ENCODE measurements around the gene DYNLT4.
"Not testable (repeated sequence)": the region's sequence is repeated elsewhere in the genome, so short reads cannot be mapped to it uniquely, and the experiment has no call there.

Gene DYNLT4

GRCh38 chr1:44848456-44849181, 41.5 kb upstream of the DYNLT4 start:
- H3K4me3 ChIP-seq (replicated peaks; ENCODE audit: low read depth, low read length): no peak overlapping the region
- DNase-seq (ENCODE audit: low read depth): peak; percentile 36
- TF ChIP-seq CTCF (IDR thresholded peaks at IDR 0.05; ENCODE audit: low read length, missing control alignments): no peak

- no peak for TF ChIP-seq CTCF (IDR thresholded peaks at IDR 0.05; ENCODE audit: low read length, missing control alignments)
- no peak for DNase-seq (ENCODE audit: low read depth)
These were observed 40.7 kb upstream of the DYNLT4 start for GRCh38 chr1:44847845-44848244.

GRCh38 chr1:44846985-44847384, 39.8 kb upstream of the DYNLT4 start:
- no peak for TF ChIP-seq CTCF (IDR thresholded peaks at IDR 0.05; ENCODE audit: low read length, missing control alignments)
- H3K4me3 ChIP-seq (replicated peaks; ENCODE audit: low read depth, low read length): no peak overlapping the region
- no peak for DNase-seq (ENCODE audit: low read depth)

More at GRCh38 chr1:44847845-44848244, 40.7 kb upstream of the DYNLT4 start:
- no peak overlapping the region for H3K4me3 ChIP-seq (replicated peaks; ENCODE audit: low read depth, low read length)

- peak within 1 kb of the TSS; percentile 55 for H3K4me3 ChIP-seq (replicated peaks; ENCODE audit: low read depth, low read length)
- DNase-seq (ENCODE audit: low read depth): peak; percentile 67
- no peak for TF ChIP-seq CTCF (IDR thresholded peaks at IDR 0.05; ENCODE audit: low read length, missing control alignments)
These were observed 35.9 kb upstream of the DYNLT4 start, which contains the start of gene PTCH2 for GRCh38 chr1:44842862-44843655. PTCH2 (minus strand) TSS chr1:44843253; CDS start chr1:44842932, 321 bp downstream.

- H3K4me3 ChIP-seq (replicated peaks; ENCODE audit: low read depth, low read length): peak overlapping the region; percentile 55
- TF ChIP-seq CTCF (IDR thresholded peaks at IDR 0.05; ENCODE audit: low read length, missing control alignments): no peak
- no peak for DNase-seq (ENCODE audit: low read depth)
These were observed 35.3 kb upstream of the DYNLT4 start for GRCh38 chr1:44842486-44842861.

- no peak for TF ChIP-seq CTCF (IDR thresholded peaks at IDR 0.05; ENCODE audit: low read length, missing control alignments)
- no peak for DNase-seq (ENCODE audit: low read depth)
- H3K4me3 ChIP-seq (replicated peaks; ENCODE audit: low read depth, low read length): no peak overlapping the region
These were observed 32.4 kb upstream of the DYNLT4 start for GRCh38 chr1:44839576-44839975.

GRCh38 chr1:44838294-44838693, 31.1 kb upstream of the DYNLT4 start:
- not testable (repeated sequence) for H3K4me3 ChIP-seq (replicated peaks; ENCODE audit: low read depth, low read length); DNase-seq (ENCODE audit: low read depth)
